Keratinocyte (primary cell): Measurements from ENCODE around the gene SP4. TPM values are rescaled to one million over a fixed set of nuclear protein-coding genes. Genes with fewer than 3 reads are reported as not detected.
A peak's percentile ranks its signal among the peaks of the same experiment; 100 is the strongest.

Experiments
- DNase-seq: peaks from one replicate; pipeline ENCODE4 v3.0.0-alpha.2; 2011; ENCODE audit warnings: low read depth, missing footprints, low spot score
- FAIRE-seq: peaks from 2 replicates; lab custom pipeline; 2011; peaks lifted over from hg19 to GRCh38; lab: Jason Lieb, UNC
- H2AFZ ChIP-seq: 2 replicates; pipeline ENCODE4 v1.6.0; 2012; ENCODE audit warnings: low read length, control low read depth, inconsistent platforms; ENCODE audit not compliant: control insufficient read depth
- H3K27ac ChIP-seq: 2 replicates; pipeline ENCODE4 v1.5.1; 2011; ENCODE audit warnings: low read length; ENCODE audit not compliant: control insufficient read depth, insufficient read depth
- H3K27me3 ChIP-seq: 3 replicates; pipeline ENCODE4 v1.6.0; 2011; ENCODE audit warnings: low read length; ENCODE audit not compliant: control insufficient read depth, insufficient read depth; ENCODE audit errors: extremely low read depth
- H3K36me3 ChIP-seq, 2 experiments: 2 replicates in 1 of 2; 3 replicates in 1 of 2; pipeline ENCODE4 v1.5.1; 2011; ENCODE audit warnings: low read length in 2 of 2, mild to moderate bottlenecking in 1 of 2; ENCODE audit not compliant: control insufficient read depth in 2 of 2, insufficient read depth in 2 of 2; ENCODE audit errors: extremely low read depth in 1 of 2
- H3K4me1 ChIP-seq: 3 replicates; pipeline ENCODE4 v1.5.1; 2011; ENCODE audit warnings: low read length; ENCODE audit not compliant: control insufficient read depth, insufficient read depth; ENCODE audit errors: extremely low read depth
- H3K4me2 ChIP-seq: 3 replicates; pipeline ENCODE4 v1.6.0; 2011; ENCODE audit warnings: low read depth, low read length; ENCODE audit not compliant: control insufficient read depth, insufficient read depth; ENCODE audit errors: extremely low read depth
- H3K4me3 ChIP-seq, 3 experiments: fragments of 200-600 bp in 1 of 3; sonication (generic) in 1 of 3; 2 replicates in 2 of 3; 3 replicates in 1 of 3; pipeline ENCODE4 v1.5.1; 2011 to 2016; ENCODE audit warnings: low read length in 3 of 3, mild to moderate bottlenecking in 3 of 3, control low read depth in 2 of 3, inconsistent platforms in 1 of 3, low read depth in 1 of 3, mixed read lengths in 1 of 3, mixed run types in 1 of 3, moderate library complexity in 1 of 3; ENCODE audit not compliant: control insufficient read depth in 2 of 3, insufficient read depth in 2 of 3; ENCODE audit errors: extremely low read depth in 1 of 3
- H3K79me2 ChIP-seq: 2 replicates; pipeline ENCODE4 v1.6.0; 2012; ENCODE audit warnings: low read length; ENCODE audit not compliant: control insufficient read depth, insufficient read depth
- H3K9ac ChIP-seq: 3 replicates; pipeline ENCODE4 v1.6.0; 2011; ENCODE audit warnings: low read length; ENCODE audit not compliant: control insufficient read depth, insufficient read depth; ENCODE audit errors: extremely low read depth
- H3K9me1 ChIP-seq: 3 replicates; pipeline ENCODE4 v1.6.0; 2011; ENCODE audit warnings: low read length; ENCODE audit not compliant: control insufficient read depth, insufficient read depth; ENCODE audit errors: extremely low read depth
- H3K9me3 ChIP-seq: 2 replicates; pipeline ENCODE4 v1.5.1; 2012; ENCODE audit warnings: low read depth, low read length; ENCODE audit not compliant: control insufficient read depth
- H4K20me1 ChIP-seq: 3 replicates; pipeline ENCODE4 v1.6.0; 2011; ENCODE audit warnings: low read length; ENCODE audit not compliant: control insufficient read depth, insufficient read depth; ENCODE audit errors: extremely low read depth
- EZH2 ChIP-seq: IDR thresholded peaks from one replicate; pipeline ENCODE4 v1.6.1; 2012; ENCODE audit warnings: inconsistent platforms, mild to moderate bottlenecking, low read length, moderate library complexity
- dilution Hi-C: fragments of 300-500 bp; cut with MboI; formaldehyde crosslinking; loops from one replicate; pipeline ENCODE4 v1.7.0; 2020; ENCODE audit warnings: low sequenced_read_pairs; ENCODE audit not compliant: extremely low pct_ligation_motif_present
- polyA plus RNA-seq, 5 experiments: library from polyadenylated mRNA; depleted of rRNA in 3 of 5; stranded (reverse) in 3 of 5; stranded (forward) in 1 of 5; unstranded in 1 of 5; fragments of >200 nt; gene quantifications; 1 replicate in 1 of 5; 2 replicates in 3 of 5; 3 replicates in 1 of 5; pipeline versions ENCODE4 v1.2.1 to v1.2.3, GENCODE V29; 2011 to 2012; ENCODE audit warnings: missing spikeins in 2 of 5, low read depth in 1 of 5, low replicate concordance in 1 of 5
- TF ChIP-seq, protein P1 (sequence below), 3 experiments: IDR thresholded peaks in 1 of 3; conservative IDR thresholded peaks in 1 of 3; optimal IDR thresholded peaks in 1 of 3; 2 replicates in 2 of 3; 3 replicates in 1 of 3; pipeline versions ENCODE3 to v1.5.1; 2011; ENCODE audit warnings: low read length in 3 of 3, mild to moderate bottlenecking in 3 of 3, moderate library complexity in 2 of 3, control low read depth in 1 of 3, inconsistent platforms in 1 of 3; ENCODE audit not compliant: insufficient read depth in 2 of 3; ENCODE audit errors: extremely low read depth in 1 of 3

Gene SP4
- polyA plus RNA-seq, 1 donor (not counting 4 experiments of a cell fraction or from before 2014, with no cell fraction given): 1.5 TPM

DNA sequence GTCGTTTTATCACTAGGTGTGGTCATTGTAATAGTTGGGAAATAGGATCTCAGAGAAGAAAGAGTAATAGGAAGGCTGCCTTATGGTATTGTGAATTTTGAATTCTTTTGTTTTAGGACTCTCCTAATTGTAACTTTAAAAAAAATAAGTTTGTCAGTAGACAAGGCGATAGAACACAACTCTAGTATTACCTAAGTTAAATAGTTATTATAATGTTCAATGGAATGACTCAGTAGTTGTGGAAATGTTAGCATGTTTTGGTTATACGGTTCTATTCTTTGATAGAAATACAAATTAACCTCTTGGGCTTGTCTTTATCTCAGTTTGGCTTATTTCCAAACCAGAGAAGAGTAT is 116.4 kb downstream of the SP4 start:
- Histone ChIP-seq H3K27me3 (peaks cover 22% of the 10 kb centered on the region), H3K27ac (no peak overlapping the region), H3K79me2 (no peaks in the 10 kb centered on the region), H3K9me3 (no peaks in the 10 kb centered on the region), H4K20me1 (no peaks in the 10 kb centered on the region), H3K9ac (no peak overlapping the region), H3K4me1 (peaks cover 8% of the 10 kb centered on the region), H3K4me2 (peak overlapping the region; percentile 90), H3K9me1 (no peaks in the 10 kb centered on the region), H3K4me3 (no peak overlapping the region), H2AFZ (no peak overlapping the region), H3K36me3 (no peaks in the 10 kb centered on the region)
- dilution Hi-C loops: no loop called here
- DNase-seq (no peak), FAIRE-seq (no peak)
- no peak for TF ChIP-seq EZH2
- TF ChIP-seq, protein P1, sequence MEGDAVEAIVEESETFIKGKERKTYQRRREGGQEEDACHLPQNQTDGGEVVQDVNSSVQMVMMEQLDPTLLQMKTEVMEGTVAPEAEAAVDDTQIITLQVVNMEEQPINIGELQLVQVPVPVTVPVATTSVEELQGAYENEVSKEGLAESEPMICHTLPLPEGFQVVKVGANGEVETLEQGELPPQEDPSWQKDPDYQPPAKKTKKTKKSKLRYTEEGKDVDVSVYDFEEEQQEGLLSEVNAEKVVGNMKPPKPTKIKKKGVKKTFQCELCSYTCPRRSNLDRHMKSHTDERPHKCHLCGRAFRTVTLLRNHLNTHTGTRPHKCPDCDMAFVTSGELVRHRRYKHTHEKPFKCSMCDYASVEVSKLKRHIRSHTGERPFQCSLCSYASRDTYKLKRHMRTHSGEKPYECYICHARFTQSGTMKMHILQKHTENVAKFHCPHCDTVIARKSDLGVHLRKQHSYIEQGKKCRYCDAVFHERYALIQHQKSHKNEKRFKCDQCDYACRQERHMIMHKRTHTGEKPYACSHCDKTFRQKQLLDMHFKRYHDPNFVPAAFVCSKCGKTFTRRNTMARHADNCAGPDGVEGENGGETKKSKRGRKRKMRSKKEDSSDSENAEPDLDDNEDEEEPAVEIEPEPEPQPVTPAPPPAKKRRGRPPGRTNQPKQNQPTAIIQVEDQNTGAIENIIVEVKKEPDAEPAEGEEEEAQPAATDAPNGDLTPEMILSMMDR (optimal IDR thresholded peaks at IDR 0.05 in 1 of 3, IDR thresholded peaks at IDR 0.05 in 1 of 3, conservative IDR thresholded peaks at IDR 0.05 in 1 of 3; ENCODE audit: extremely low read depth in 1 of 3, insufficient read depth in 2 of 3, low read length in 3 of 3): no peak

DNA sequence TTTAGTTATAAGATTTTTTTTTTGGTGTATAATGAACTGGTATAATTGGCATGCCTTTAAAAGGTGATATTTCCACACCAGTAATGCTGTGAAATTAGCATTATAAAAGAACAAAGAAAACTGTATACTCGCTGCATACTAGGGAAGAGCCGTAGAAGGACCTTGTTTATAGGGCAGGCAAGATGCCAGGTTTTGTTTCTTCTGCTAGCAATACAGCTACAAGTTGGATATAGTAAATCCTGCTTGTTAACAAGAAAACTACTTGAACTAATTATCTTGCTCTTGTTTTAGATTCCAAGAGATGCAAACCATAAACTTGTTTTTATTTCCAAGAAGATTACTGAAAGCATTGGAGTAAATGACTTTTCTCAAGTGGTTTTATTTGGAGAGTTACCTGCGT is 116.8 kb downstream of the SP4 start:
- Histone ChIP-seq H3K36me3 (no peaks in the 10 kb centered on the region), H3K79me2 (no peaks in the 10 kb centered on the region), H3K4me1 (peaks cover 8% of the 10 kb centered on the region), H3K4me3 (no peak overlapping the region), H4K20me1 (no peaks in the 10 kb centered on the region), H2AFZ (no peak overlapping the region), H3K9me1 (no peaks in the 10 kb centered on the region), H3K27ac (no peak overlapping the region), H3K4me2 (no peak overlapping the region), H3K27me3 (peaks cover 22% of the 10 kb centered on the region), H3K9me3 (no peaks in the 10 kb centered on the region), H3K9ac (no peak overlapping the region)
- DNase-seq (no peak), FAIRE-seq (no peak)
- TF ChIP-seq EZH2: no peak
- TF ChIP-seq, protein P1 (optimal IDR thresholded peaks at IDR 0.05 in 1 of 3, IDR thresholded peaks at IDR 0.05 in 1 of 3, conservative IDR thresholded peaks at IDR 0.05 in 1 of 3; ENCODE audit: extremely low read depth in 1 of 3, insufficient read depth in 2 of 3, low read length in 3 of 3): no peak
- dilution Hi-C loops: no loop called here
